HL-60 (cell line): ENCODE measurements around the gene LHX5.

Source experiments
- DNase-seq, 2 experiments: peaks; one replicate each; pipeline ENCODE4 v3.0.0-alpha.2; 2010 to 2020; ENCODE audit warnings: low read depth in 1 of 2, low spot score in 1 of 2
- H3K27ac ChIP-seq: fragments of 250-450 bp; sonication (Bioruptor Pico); replicated peaks from 2 replicates; pipeline ENCODE4 v1.5.1; 2020; ENCODE audit warnings: mild to moderate bottlenecking, moderate library complexity
- H3K27me3 ChIP-seq: fragments of 250-450 bp; sonication (Bioruptor Pico); 2 replicates; pipeline ENCODE4 v1.5.1; 2021; ENCODE audit warnings: mild to moderate bottlenecking, moderate library complexity; ENCODE audit not compliant: insufficient read depth, poor library complexity, severe bottlenecking
- H3K4me3 ChIP-seq: replicated peaks from 2 replicates; pipeline ENCODE4 v1.5.1; 2011; ENCODE audit warnings: mild to moderate bottlenecking, control low read depth, low read length; ENCODE audit not compliant: insufficient read depth
- CTCF ChIP-seq: IDR thresholded peaks from one replicate; pipeline ENCODE4 v1.5.1; 2011; ENCODE audit warnings: low read length, control low read depth, inconsistent platforms; ENCODE audit not compliant: insufficient read depth
- GABPA ChIP-seq: IDR thresholded peaks from 2 replicates; pipeline ENCODE4 v1.6.1; 2012; ENCODE audit warnings: low read depth
- POLR2AphosphoS5 ChIP-seq: IDR thresholded peaks from 2 replicates; pipeline ENCODE4 v1.6.1; 2012; ENCODE audit warnings: low read depth
- REST ChIP-seq: IDR thresholded peaks from 2 replicates; pipeline ENCODE4 v1.6.1; 2012; ENCODE audit warnings: low read depth; ENCODE audit not compliant: insufficient replicate concordance
- SPI1 ChIP-seq: IDR thresholded peaks from 2 replicates; pipeline ENCODE4 v1.6.1; 2012; ENCODE audit warnings: low read depth, mild to moderate bottlenecking, borderline replicate concordance

Gene LHX5

GRCh38 chr12:113440947-113441782, 30.5 kb downstream of the LHX5 start:
- no peak for TF ChIP-seq REST
- no peak for TF ChIP-seq CTCF
- no peaks in the 10 kb centered on the region for H3K27me3 ChIP-seq
- H3K27ac ChIP-seq = no peak overlapping the region
- DNase-seq = no peak
- H3K4me3 ChIP-seq = no peak overlapping the region

GRCh38 chr12:113440336-113440735, 31.3 kb downstream of the LHX5 start:
- H3K27me3 ChIP-seq = no peaks in the 10 kb centered on the region

GRCh38 chr12:113439606-113440030, 32.1 kb downstream of the LHX5 start:
- TF ChIP-seq SPI1 (no peak), POLR2AphosphoS5 (no peak), CTCF (peak; percentile 35), REST (no peak)
- no peak overlapping the region for H3K27ac ChIP-seq
- DNase-seq = no peak

More at GRCh38 chr12:113440336-113440735, 31.3 kb downstream of the LHX5 start:
- no peak overlapping the region for H3K27ac ChIP-seq
- no peak overlapping the region for H3K4me3 ChIP-seq
- no peak for TF ChIP-seq GABPA
- DNase-seq = no peak

GRCh38 chr12:113439301-113439597, 32.4 kb downstream of the LHX5 start:
- Histone ChIP-seq H3K4me3 (no peak overlapping the region), H3K27ac (no peak overlapping the region), H3K27me3 (no peaks in the 10 kb centered on the region)
- DNase-seq = no peak
- no peak for TF ChIP-seq GABPA
- no peak for TF ChIP-seq POLR2AphosphoS5
- no peak for TF ChIP-seq CTCF
- no peak for TF ChIP-seq REST
- no peak for TF ChIP-seq SPI1

More at GRCh38 chr12:113439606-113440030, 32.1 kb downstream of the LHX5 start:
- no peaks in the 10 kb centered on the region for H3K27me3 ChIP-seq
- no peak overlapping the region for H3K4me3 ChIP-seq
